Activated CD8-positive, alpha-beta memory T cell treated with anti-CD3 and anti-CD28 coated beads for 4 hours (primary cell): ENCODE data around the gene TOM1.

Source experiments
- DNase-seq, 2 donors: peaks; one replicate each; pipeline ENCODE4 v3.0.0-alpha.2; 2020; ENCODE audit warnings: low read depth in 2 of 2

TOM1 gene

GRCh38 chr22:35369996-35370395 lies 70.3 kb downstream of the TOM1 start:
- no peak for DNase-seq

- no peak for DNase-seq
These were observed 74.1 kb downstream of the TOM1 start for GRCh38 chr22:35373781-35374180.

- DNase-seq = no peak
These were observed 75.3 kb downstream of the TOM1 start for GRCh38 chr22:35375031-35375430.

GRCh38 chr22:35375526-35375925 lies 75.8 kb downstream of the TOM1 start:
- no peak for DNase-seq

- DNase-seq = no peak
These were observed 77.2 kb downstream of the TOM1 start for GRCh38 chr22:35376728-35377472.

- DNase-seq = no peak
These were observed 78.0 kb downstream of the TOM1 start for GRCh38 chr22:35377735-35378134.

- no peak for DNase-seq
These were observed 78.9 kb downstream of the TOM1 start for GRCh38 chr22:35378621-35379020.

GRCh38 chr22:35379146-35379993 lies 79.7 kb downstream of the TOM1 start:
- no peak for DNase-seq

GRCh38 chr22:35380013-35380412 lies 80.3 kb downstream of the TOM1 start:
- no peak for DNase-seq

- peak in 1 of 2 donors; percentile 16 for DNase-seq
These were observed 81.1 kb downstream of the TOM1 start, which contains the start of gene HMOX1 for GRCh38 chr22:35380537-35381423. Gene HMOX1, plus strand, starts transcription at chr22:35381096. Its CDS starts 78 bp downstream, at chr22:35381174.

- no peak for DNase-seq
These were observed 81.8 kb downstream of the TOM1 start for GRCh38 chr22:35381424-35382009.

- no peak for DNase-seq
These were observed 84.0 kb downstream of the TOM1 start for GRCh38 chr22:35383679-35384071.

GRCh38 chr22:35384527-35384926 lies 84.8 kb downstream of the TOM1 start:
- no peak for DNase-seq

- no peak for DNase-seq
These were observed 85.4 kb downstream of the TOM1 start for GRCh38 chr22:35384975-35385588.

GRCh38 chr22:35386670-35387288 lies 87.1 kb downstream of the TOM1 start:
- DNase-seq = no peak

- DNase-seq = no peak
These were observed 91.2 kb downstream of the TOM1 start for GRCh38 chr22:35390933-35391332.

GRCh38 chr22:35392357-35392756 lies 92.7 kb downstream of the TOM1 start:
- DNase-seq = no peak

GRCh38 chr22:35393116-35394010 lies 93.7 kb downstream of the TOM1 start:
- no peak for DNase-seq

GRCh38 chr22:35394011-35394312 lies 94.3 kb downstream of the TOM1 start:
- no peak for DNase-seq
